Kidney (tissue), 14 donors: ENCODE results near the gene HDAC11. TPM values are rescaled to one million over a fixed set of nuclear protein-coding genes. Genes with fewer than 3 reads are reported as not detected.

ENCODE experiments used
- DNase-seq, 5 donors: peaks; one replicate each; pipeline ENCODE4 v3.0.0-alpha.2; 2013 to 2020
- FAIRE-seq: peaks from 2 replicates; lab custom pipeline; 2012; peaks lifted over from hg19 to GRCh38; lab: Jason Lieb, UNC
- H3K27ac ChIP-seq, 2 donors: one replicate each; pipeline ENCODE4 v1.7.0; 2013; ENCODE audit warnings: low read depth in 2 of 2, low read length in 2 of 2, inconsistent platforms in 1 of 2
- H3K27me3 ChIP-seq: one replicate; pipeline ENCODE4 v1.7.1; 2013; ENCODE audit warnings: low read length, inconsistent platforms; ENCODE audit not compliant: control insufficient read depth, insufficient read depth
- H3K36me3 ChIP-seq, 3 donors: one replicate each; pipeline versions ENCODE4 v1.7.0 to v1.7.1; 2013; ENCODE audit warnings: low read length in 3 of 3, control low read depth in 1 of 3, inconsistent platforms in 1 of 3; ENCODE audit not compliant: insufficient read depth in 3 of 3, control insufficient read depth in 2 of 3
- H3K4me1 ChIP-seq, 3 donors: one replicate each; pipeline versions ENCODE4 v1.7.0 to v1.7.1; 2013; ENCODE audit warnings: low read length in 3 of 3, inconsistent platforms in 1 of 3, low read depth in 1 of 3; ENCODE audit not compliant: control insufficient read depth in 2 of 3, insufficient read depth in 2 of 3
- H3K4me3 ChIP-seq, 3 donors: one replicate each; pipeline versions ENCODE4 v1.7.0 to v1.8.1; 2013; ENCODE audit warnings: low read length in 3 of 3, control low read depth in 1 of 3, inconsistent platforms in 1 of 3
- H3K9ac ChIP-seq, 3 donors: one replicate each; pipeline versions ENCODE4 v1.7.0 to v1.7.1; 2013; ENCODE audit warnings: low read length in 3 of 3, control low read depth in 1 of 3, inconsistent platforms in 1 of 3
- H3K9me3 ChIP-seq, 3 donors: one replicate each; pipeline versions ENCODE4 v1.7.0 to v1.7.1; 2013; ENCODE audit warnings: low read length in 3 of 3, control low read depth in 1 of 3, inconsistent platforms in 1 of 3; ENCODE audit not compliant: control insufficient read depth in 2 of 3, insufficient read depth in 1 of 3
- CTCF ChIP-seq: IDR thresholded peaks from 3 replicates; pipeline ENCODE4 v1.5.1; 2012; ENCODE audit warnings: mild to moderate bottlenecking, moderate library complexity, borderline replicate concordance; ENCODE audit not compliant: insufficient read depth; ENCODE audit errors: extremely low read depth
- intact Hi-C: fragments of 100-400 bp; cut with DNase I; formaldehyde crosslinking; loops from one replicate; pipeline ENCODE4 v1.11.1; 2022
- polyA plus RNA-seq: library from polyadenylated mRNA; stranded (reverse); fragments of 350-450 nt; fragmentation: Illumina TruSeq; extraction: RNeasy Lipid Tissue Mini Kit (QIAGEN cat#74804); gene quantifications from one replicate; pipeline ENCODE4 v1.2.3, GENCODE V29; 2014; ENCODE audit warnings: low read depth, low replicate concordance; ENCODE audit not compliant: insufficient read depth
- total RNA-seq: library from RNA; stranded (reverse); fragmentation: NEBNext Ultra II Directional; extraction: Animal tissue kit (Norgen Biotek cat#: 25700); gene quantifications from one replicate; pipeline ENCODE4 v1.2.1, GENCODE V29; 2021
- donor health status: control.
- donor health status: control.
- donor health status: control.
- donor health status: control.
- donor health status: control.
- donor health status: DM: yes; HTN: yes; CAD: no.
- donor health status: Normal renal cell carcinoma (clear cell type).

Gene HDAC11
- total and polyA plus RNA-seq, 2 donors from 2014 or later: 28.3 to 43.7 TPM

GRCh38 chr3:13552857-13553652 lies 72.9 kb downstream of the HDAC11 start:
- no peak overlapping the region for H3K27ac ChIP-seq
- no peaks in the 10 kb centered on the region for H3K4me1 ChIP-seq
- TF ChIP-seq CTCF: no peak
- no peaks in the 10 kb centered on the region for H3K27me3 ChIP-seq
- no peaks in the 10 kb centered on the region for H3K36me3 ChIP-seq
- FAIRE-seq (no peak), DNase-seq (peak in 1 of 5 donors; percentile 58)
- intact Hi-C loops: no loop called here
- no peaks in the 10 kb centered on the region for H3K9me3 ChIP-seq
- H3K9ac ChIP-seq: no peak overlapping the region
- no peak overlapping the region for H3K4me3 ChIP-seq

- Histone ChIP-seq H3K4me1 (no peaks in the 10 kb centered on the region), H3K27me3 (no peaks in the 10 kb centered on the region), H3K9me3 (no peaks in the 10 kb centered on the region), H3K36me3 (no peaks in the 10 kb centered on the region), H3K27ac (no peak overlapping the region), H3K4me3 (no peak overlapping the region), H3K9ac (no peak overlapping the region)
- no peak for FAIRE-seq
- intact Hi-C loops: no loop called here
- no peak for TF ChIP-seq CTCF
- DNase-seq: no peak
These were observed 73.6 kb downstream of the HDAC11 start for GRCh38 chr3:13553686-13554085.

GRCh38 chr3:13555753-13556152 lies 75.6 kb downstream of the HDAC11 start:
- H3K4me1 ChIP-seq: no peaks in the 10 kb centered on the region
- intact Hi-C loops: no loop called here
- H3K9ac ChIP-seq: no peak overlapping the region
- H3K27ac ChIP-seq: no peak overlapping the region
- H3K27me3 ChIP-seq: no peaks in the 10 kb centered on the region
- no peaks in the 10 kb centered on the region for H3K36me3 ChIP-seq
- H3K9me3 ChIP-seq: no peaks in the 10 kb centered on the region
- no peak overlapping the region for H3K4me3 ChIP-seq
- DNase-seq: no peak
- FAIRE-seq: no peak
- no peak for TF ChIP-seq CTCF

Other genes with a start within 250 kb of the HDAC11 start
- gene NUP210, start 60.0 kb upstream of the HDAC11 start, total RNA-seq: 22.9 TPM
- gene NUP210, start 60.0 kb upstream of the HDAC11 start, polyA plus RNA-seq: 5.6 TPM
- gene FBLN2, start 68.8 kb downstream of the HDAC11 start, total RNA-seq: 43.4 TPM
- 3.2 TPM for gene FBLN2, start 68.8 kb downstream of the HDAC11 start, polyA plus RNA-seq